ENCODE results near the gene AAMP.
"Not testable (repeated sequence)": the region's sequence is repeated elsewhere in the genome, so short reads cannot be mapped to it uniquely, and the experiment has no call there.

The AAMP gene

DNA sequence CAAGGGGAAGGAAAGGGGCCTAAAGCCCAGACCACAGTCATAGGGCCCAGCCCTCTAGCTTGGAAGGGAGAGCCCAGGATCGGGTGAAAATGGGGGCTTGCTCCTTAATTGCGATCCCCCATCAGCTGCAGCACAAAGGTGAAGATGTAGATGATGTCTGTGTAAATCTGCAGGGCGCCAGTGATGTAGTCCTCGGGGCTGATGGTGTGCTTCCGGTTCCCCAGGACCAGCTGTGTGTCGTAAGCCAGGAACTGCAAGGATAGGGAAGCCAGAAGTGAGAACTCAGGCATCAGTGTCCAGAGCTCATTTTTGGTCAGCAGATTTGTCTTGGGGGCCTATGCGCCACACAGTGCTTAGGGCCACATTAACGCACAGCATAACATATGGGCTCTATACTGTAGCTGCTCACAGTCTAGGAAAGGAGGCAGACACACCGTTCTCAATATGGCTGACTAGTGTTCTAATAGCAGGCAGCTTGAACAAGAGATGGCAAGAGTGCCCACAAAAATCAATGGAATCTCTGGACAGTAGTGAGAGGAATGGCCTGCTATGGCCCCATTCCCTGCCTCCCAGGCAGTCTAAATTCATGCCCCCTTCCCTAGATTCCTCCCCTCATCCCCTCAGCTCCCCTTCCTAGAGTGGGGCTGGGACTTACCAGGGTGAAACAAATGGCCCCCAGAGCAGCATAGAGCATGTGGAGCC, 5.6 kb upstream of the AAMP start:
- no peak overlapping the region for H3K4me3 ChIP-seq (ENCODE audit: low read depth, low read length)

DNA sequence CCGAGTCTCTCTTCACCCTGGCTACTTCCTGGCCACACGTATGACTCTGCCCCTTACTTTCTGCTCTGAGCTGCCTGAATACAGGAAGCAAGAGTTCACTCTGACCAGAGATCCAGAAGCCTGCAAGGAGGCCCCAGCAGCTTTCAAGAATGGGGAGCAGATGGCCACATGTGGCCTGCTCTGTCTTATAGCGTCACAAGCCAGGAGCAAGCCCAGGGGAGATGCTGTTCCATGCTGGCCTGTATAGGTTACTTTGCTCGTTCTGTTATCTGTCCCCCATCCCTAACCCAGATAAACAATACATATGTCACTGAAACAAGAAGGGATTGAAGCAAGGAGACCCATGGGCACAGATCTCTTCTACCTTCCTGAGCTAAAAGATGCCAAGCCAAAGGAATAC, 4.6 kb upstream of the AAMP start:
- H3K4me3 ChIP-seq (ENCODE audit: low read depth, low read length): no peak overlapping the region

DNA sequence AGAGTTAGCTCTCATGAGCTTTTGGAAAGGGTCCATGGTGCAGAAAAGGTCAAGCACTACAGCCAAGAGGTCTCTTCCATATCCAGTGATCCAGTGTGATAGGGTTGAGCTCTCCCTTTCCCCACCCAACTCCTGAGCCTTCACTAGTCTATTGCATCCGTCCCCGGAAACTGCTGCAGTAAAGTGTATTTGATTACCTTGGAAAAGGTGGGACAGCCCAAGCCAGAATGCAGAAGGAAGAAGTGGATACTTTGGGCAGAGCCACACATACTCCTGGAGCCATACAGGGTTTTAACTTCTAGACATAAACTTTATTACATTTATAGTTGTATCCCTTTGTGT, 3.9 kb upstream of the AAMP start:
- no peak overlapping the region for H3K4me3 ChIP-seq (ENCODE audit: low read depth, low read length)

DNA sequence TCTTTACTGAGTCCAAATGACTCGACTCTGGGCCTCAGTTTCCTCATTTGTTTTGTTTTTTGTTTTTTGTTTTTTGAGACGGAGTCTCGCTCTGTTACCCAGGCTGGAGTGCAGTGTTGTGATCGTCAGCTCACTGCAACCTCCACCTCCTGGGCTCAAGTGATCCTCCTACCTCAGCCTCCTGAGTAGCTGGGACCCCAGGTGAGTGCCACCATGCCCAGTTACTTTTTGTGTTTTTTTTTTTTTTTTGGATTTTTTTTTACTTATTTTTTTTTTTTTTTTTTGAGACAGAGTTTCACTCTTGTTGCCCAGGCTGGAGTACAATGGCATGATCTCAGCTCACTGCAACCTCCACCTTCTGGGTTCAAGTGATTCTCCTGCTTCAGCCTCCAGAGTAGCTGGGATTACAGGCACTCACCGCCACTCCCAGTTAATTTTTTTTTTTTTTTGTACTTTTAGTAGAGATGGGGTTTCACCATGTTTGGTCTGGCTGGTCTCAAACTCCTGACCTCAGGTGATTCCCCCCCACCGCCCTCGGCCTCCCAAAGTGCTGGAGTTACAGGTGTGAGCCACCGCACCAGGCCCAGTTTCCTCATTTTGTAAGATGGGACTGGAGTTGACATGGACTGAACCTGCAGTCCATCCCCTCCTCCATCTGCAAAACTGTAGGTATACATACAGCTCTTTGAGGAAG, 3.4 kb upstream of the AAMP start:
- H3K4me3 ChIP-seq (ENCODE audit: low read depth, low read length): not testable (repeated sequence)

DNA sequence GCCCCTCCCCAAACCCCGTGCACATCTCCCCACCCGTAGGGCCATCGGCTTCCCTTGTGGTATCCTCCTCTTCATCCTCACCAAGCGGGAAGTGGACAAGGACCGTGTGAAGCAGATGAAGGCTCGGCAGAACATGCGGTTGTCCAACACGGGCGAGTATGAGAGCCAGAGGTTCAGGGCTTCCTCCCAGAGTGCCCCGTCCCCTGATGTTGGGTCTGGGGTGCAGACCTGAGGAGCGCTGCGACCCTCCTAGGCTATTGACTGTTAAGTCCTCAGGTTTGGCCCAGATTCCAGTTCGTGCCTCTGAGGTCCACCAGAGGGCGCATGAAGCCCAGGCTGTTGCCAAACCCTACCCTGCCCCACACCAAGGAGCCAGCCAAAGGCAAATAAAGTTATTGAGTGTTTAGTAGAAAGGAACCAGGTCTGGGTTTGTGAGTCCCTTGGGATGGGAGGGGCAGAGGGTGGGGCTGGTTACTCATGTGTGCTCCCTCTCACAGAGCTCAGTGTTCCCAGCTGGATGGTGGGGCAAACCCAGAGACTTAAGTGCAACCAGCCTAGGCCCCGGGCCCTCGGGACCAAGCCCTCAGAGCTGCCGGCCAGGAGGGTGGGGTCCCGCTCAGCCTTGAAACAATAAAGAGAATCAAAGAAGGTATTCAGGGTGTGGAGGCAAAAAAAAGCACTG, 2.7 kb upstream of the AAMP start:
- H3K4me3 ChIP-seq (ENCODE audit: low read depth, low read length): no peak overlapping the region

DNA sequence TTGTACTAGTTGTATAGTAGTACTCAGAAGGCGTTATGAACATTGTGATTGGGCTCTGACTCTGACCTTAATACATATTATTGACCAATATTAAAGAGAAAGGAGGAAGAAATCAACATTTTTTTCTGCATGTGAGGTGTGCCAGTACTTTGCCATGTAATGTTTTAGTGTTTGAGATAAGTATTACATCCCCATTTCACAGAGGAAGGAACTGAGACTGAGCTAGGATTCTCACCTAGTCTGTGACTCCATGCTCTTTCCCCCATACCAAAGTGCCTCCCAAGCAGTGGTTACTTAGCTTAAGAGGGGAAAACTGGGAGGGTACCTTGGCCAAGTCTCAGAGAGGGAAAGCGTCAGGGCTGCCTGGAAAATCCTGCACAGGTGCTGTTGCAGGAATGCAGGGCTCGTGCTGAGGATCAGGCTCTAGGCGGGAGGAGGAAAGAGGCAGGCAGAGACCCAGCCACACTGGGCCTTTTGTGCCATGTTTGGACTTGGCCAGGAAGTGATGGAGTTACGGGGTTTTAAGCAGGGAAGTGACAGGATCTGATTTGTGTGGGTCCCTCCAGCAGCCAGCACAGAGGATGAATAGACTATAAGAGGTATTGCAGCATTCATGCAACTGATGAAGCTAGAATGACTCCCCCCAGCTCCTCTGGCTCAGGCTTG, 2.1 kb upstream of the AAMP start:
- H3K4me3 ChIP-seq (ENCODE audit: low read depth, low read length): no peak overlapping the region

DNA sequence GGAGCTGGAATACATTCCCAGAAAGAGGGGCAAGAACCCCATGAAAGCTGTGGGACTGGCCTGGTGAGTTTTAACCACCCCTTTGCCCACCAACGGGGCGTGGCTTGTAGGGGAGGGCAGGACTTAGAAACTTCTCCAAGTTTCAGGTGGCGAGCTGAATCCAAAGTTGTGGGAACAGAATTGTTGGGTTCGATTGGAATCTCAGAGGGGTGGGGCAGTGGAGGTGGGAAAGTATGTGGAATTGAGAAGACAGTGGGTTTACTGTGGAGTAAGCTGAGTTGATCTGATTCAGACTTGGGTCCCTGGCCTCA, 1.5 kb upstream of the AAMP start:
- no peak overlapping the region for H3K4me3 ChIP-seq (ENCODE audit: low read depth, low read length)

DNA sequence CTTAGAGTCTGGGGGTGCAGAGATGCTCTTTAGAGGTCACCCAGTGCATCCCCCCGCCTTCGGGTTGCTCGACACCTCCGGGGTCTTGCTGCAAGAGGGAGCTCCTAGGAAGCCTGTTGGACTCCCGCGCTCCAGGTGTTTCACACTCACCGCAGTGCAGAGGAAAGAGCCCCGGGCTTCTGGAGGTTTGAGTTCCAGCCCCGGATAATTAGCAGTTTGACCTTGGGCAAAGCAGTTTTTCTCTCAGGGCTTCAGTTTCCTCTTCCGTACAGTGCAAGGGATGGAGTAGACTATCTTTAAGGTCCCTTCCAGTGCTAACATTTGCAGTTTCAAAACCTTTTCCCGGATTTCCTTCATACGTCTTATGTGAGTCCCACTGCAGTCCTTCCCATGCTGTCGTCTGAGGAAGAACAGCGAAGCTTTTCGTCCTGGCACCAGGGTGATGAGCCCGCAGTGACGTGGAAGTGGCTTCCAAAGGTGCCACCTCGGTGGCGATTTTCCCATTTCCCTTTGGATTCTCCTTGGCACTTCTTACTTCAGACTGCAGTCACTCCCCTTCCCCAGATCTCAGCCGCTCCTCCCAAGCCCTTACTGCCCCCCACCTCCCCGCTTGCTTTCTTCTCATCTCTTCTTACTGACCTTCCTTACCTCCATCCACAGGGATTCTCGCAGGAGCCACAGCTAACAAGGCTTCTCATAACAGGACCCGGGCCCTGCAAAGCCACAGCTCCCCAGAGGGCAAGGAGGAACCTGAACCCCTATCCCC, 967 bp upstream of the AAMP start:
- H3K4me3 ChIP-seq (ENCODE audit: low read depth, low read length): peak overlapping the region; percentile 96

DNA sequence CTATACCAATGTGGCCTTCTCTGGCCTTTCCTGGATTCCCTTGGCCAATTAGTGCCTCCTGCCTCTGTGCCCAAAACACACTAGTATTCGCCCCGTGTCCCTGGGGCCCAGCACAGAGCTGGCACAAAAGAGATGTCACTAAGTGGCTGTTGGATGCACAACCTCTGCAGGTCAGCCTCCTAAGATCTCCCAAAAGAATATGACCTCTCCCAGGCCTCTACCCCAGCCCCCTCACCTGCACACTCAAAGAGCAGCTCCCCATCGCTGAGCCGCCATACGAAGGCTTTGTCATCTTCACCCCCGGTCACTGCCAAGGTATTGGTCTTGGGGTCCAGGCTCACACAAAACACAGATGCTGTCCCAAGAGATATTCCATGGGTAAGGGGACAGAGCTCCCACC, 2.7 kb downstream of the AAMP start:
- no peak overlapping the region for H3K4me3 ChIP-seq (ENCODE audit: low read depth, low read length)

DNA sequence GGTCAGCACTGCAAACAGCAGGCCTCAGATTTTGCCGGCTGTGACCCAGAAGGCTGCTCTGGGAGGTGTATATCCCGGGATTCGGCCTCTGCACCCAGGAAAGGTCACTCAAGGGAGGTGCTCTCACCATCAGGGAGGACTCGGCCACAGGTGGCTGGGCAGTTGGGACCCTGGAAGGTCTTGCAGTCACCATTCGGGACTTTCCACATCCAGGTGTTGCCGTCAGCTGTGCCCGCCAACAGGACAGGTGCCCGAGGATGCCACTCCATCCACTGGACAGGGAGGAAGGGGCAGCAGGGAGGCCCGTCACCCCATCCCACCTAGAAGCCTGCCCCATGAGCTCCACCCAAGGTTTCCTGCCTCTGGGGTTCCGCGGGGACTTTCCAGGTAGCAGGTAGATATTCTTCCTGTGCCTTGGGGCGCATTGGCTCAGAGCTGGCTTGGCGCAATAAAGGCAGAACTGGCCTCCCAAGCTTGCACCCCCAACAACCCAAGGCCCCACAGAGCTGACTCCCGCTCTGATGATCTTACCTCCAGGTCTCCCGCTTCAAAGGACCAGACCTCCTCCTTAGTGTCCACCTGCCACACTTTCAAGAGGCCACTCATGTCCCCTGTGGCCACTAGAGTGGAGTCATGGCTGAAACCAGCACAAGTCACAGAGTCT, 3.5 kb downstream of the AAMP start:
- no peak overlapping the region for H3K4me3 ChIP-seq (ENCODE audit: low read depth, low read length)

DNA sequence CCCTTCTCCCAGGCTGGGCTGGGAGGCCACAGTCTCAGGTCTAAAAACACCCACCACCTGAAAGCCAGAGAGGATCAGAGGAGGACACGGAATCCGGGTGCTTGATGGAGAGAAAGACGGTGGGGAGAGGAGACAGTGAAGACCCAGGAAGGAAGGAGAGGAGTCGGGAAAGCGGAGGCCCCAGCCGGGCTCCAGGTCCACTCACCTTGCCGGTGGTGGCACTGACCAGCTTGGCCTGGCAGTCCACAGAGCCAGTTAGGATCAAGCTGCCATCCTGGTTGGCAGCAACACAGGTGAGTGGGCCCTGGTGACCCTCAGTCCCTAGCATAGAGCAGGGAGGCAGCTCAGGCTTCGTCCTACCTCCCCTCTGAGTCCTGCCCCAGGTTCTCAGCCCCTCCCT, 4.3 kb downstream of the AAMP start:
- no peak overlapping the region for H3K4me3 ChIP-seq (ENCODE audit: low read depth, low read length)

DNA sequence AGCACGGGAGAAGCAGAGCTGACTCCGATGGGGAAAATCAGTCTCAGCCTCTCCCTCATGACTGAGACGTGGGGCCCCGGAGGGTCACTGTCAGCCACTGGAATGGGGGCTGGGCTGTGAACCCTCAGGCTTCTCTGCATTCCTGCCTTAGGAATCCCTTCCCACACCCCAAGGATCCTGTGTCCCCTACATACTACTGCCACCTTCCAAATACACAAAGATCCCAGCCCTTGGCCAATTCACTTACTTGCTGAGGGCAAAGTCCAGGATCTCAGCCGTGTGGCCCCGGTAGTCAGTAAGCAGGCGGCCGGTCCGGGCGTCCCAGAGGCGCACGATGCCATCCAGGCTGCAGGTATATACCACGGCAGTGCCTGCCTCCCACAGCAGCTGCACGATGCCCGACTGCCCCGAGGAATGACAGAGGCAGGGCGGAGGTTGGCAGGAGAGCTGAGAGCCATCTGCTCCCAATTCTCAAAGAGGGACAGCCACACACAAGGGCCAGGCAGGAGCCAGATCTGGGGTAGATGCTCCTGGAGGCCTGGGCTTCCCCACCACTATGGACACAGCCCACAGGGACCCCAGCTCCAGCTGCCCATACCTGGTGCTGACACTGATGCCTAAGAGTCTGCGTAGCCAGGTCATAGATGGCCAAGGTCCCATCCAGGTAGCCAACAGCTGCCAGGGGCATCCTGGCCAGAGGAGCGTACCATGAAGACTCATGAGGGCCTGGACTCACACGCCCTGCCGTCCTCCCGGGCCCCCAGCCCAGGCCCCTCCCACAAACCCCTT, 5.0 kb downstream of the AAMP start:
- H3K4me3 ChIP-seq (ENCODE audit: low read depth, low read length): no peak overlapping the region

DNA sequence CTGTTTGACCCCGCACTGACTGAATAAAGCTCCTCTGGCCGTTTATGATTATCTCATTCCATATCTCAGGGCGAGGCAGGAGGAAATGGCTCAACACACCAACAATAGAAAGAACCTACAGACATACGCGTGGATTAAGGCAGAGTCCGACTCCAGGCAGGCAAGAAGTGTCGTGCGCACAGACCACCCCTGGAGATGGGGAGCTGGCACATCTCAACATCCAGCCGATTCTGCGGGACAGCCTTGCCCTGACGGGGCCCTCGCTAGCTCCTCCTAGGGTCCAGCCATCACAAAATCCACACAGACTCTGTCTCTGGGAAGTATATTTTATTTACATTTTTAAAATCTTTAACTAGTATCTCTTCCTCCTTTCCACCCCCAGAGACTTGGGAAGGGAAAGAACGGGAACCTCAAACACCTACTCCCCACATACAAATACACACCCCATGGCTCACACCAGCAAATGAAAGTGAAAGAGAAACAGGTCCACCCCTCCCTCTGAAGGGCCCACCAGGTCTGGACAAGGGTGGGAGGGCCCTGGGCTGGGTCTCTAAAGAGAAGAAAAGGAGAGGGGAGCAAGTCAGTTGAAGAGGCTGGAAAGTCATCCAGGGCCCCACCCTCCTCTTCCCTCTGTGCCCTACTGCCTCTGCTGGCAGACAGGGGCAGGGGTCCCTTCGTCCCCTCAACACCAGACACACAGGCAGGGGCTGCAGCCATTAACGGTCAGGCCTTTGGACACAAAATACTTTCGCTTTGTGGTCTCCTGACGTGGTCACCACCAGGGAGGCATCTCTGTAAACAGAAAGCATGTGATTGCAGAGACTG, 5.9 kb downstream of the AAMP start:
- H3K4me3 ChIP-seq (ENCODE audit: low read depth, low read length): no peak overlapping the region

DNA sequence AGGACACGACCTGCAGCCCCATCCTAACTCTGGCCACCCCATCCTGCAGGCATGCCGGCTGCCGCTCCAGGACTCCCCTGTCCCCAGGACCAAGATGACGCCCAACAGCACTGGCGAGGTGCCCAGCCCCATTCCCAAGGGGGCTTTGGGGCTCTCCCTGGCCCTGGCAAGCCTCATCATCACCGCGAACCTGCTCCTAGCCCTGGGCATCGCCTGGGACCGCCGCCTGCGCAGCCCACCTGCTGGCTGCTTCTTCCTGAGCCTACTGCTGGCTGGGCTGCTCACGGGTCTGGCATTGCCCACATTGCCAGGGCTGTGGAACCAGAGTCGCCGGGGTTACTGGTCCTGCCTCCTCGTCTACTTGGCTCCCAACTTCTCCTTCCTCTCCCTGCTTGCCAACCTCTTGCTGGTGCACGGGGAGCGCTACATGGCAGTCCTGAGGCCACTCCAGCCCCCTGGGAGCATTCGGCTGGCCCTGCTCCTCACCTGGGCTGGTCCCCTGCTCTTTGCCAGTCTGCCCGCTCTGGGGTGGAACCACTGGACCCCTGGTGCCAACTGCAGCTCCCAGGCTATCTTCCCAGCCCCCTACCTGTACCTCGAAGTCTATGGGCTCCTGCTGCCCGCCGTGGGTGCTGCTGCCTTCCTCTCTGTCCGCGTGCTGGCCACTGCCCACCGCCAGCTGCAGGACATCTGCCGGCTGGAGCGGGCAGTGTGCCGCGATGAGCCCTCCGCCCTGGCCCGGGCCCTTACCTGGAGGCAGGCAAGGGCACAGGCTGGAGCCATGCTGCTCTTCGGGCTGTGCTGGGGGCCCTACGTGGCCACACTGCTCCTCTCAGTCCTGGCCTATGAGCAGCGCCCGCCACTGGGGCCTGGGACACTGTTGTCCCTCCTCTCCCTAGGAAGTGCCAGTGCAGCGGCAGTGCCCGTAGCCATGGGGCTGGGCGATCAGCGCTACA, 7.0 kb downstream of the AAMP start:
- no peak overlapping the region for H3K4me3 ChIP-seq (ENCODE audit: low read depth, low read length)

DNA sequence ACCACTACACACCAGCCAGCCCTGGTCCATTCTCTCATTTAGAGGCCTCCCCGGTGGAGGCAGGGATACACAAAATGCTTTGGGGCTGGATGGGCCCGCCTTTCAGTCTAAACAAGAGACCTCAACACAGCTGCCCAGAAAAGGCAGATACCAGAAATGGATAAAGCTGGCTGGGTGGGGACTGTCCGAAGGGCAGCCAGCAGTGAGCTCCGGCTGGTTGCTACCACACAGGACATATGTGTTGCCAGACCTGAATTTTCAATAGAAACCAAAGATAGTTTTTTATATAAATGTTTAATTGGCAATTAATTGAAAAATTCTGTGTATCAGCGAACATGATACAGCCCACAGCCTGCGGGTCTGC, 7.7 kb downstream of the AAMP start:
- H3K4me3 ChIP-seq (ENCODE audit: low read depth, low read length): no peak overlapping the region

DNA sequence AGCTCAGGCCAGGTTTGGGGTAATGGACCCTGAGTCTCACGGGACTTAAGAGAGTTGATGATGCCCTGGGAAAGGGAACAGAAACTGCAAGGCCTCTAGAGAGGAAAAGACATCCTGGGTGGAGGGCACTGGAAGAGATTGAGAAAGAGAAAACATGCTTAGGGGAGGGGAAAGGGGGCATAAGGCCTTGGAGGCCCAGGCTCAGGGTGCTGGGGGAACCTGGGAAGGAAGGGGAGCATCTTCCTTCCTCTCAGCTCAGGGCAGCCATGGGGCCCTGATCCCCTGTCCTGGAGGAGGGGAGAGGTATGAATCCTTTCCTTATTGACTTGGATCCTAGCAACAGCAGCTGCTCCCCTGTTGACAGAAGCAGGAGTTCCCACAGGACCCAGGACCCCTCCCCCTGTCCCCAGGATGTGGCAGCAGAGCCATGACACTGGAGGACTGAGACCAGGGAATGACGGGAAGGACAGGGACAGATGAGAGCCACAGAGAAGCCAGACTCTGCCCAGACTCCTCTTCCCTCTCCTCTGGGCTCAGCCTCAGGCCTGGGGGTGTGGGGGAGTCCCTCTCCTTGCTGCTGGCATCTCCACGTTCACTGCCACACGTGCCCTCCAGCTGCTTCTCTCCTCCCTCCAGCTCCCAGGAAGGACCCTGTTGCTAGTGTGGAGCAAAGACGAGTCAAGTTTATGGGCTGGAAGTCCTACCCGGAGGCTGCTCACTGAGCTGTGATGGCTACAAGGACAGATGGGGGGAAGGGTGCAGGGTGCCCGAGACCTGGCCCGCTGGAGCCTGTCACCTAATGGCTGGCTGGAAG, 8.3 kb downstream of the AAMP start:
- H3K4me3 ChIP-seq (ENCODE audit: low read depth, low read length): no peak overlapping the region

DNA sequence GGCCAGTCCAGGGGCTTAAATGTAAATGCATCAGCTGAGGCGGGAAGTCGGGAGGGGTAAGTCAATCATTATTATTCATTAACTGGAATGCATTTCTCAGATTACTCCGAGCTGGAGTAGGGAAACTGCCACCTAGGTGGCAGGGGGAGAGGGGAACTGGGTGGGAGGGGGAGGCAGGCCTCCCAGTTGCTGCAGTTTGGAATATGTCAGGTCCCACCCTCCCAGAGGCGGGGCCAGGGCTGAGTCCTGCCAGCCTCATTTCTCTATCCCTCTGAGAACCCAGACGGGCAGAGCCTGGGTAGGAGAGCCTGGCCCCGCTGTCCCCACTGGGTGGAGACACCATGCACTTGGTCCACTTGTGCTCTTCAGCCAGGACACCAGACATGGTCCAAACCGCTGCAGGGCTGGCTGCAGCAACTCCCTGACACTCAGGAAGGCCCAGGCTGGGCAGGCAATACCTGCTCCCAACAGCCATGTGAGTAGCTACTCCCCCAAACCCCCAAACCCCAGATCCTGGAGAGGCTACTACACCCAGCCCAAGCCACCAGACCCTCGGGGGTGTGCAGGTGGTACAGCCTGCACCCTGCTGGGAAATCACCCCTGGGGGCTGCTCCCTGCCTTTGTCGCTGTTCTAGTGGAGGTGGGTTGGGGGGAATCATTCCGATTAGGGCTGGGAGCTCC, 9.1 kb downstream of the AAMP start, which contains the start of gene GPBAR1:
GPBAR1 (plus strand) TSS at position 274 of the 681 bp plus-strand sequence. CDS start 1,710 bp downstream, outside the sequence.
- no peak within 1 kb of the TSS for H3K4me3 ChIP-seq (ENCODE audit: low read depth, low read length)

All from iPS-11a (cell line).